Measurements from ENCODE around the gene TBXA2R.
"Not testable (repeated sequence)": the region's sequence is repeated elsewhere in the genome, so short reads cannot be mapped to it uniquely, and the experiment has no call there.

The TBXA2R gene

DNA sequence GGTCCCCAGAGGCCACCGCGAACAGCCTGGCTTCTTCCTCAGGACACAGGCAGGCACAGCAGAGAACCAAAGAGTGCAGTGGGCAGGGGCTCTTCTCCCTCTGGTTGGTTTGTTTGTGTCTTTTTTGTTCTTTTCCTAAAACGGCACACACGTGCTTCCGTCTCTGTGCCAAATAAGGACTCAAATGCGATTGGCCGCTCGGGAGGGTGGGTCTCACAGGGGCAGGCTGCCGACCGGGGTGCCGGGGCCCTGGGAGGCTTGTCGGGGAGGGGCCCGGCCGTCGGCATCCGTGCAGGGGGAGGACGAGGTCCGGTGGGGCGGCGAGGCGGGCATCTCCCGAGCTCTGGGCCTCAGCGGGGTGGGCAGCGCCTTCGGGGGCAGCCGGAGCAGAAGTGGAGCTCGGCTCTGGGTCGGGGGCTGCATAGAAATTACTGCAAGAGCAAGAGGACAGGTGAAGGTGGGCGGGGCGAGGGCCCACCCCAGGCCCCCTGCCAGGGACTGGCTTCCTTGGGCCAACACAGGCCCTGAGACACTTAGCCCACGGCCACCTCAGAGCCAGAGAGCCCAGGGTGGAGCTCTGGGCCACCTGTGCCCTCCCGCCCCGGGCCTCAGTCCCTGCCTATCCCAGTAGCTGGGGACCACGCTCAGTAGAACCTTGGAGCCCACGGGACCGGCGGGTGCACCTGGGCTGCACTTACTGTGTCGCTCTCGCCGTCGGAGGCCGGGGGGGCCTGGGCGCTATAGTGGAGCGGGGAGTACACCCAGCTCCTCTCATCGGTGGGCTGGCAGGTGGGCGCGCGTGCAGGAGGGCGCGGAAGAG, 26.3 kb upstream of the TBXA2R start:
- Histone ChIP-seq H3K4me2 (ENCODE audit: low read length) (no peak overlapping the region), H3K36me3 (ENCODE audit: control insufficient read depth, insufficient read depth, low read length) (no peaks in the 10 kb centered on the region), H3K27me3 (ENCODE audit: control insufficient read depth, insufficient read depth, low read length) (no peaks in the 10 kb centered on the region), H3K4me1 (no peaks in the 10 kb centered on the region), H3K4me3 (ENCODE audit: low read depth, low read length) (no peak overlapping the region), H3K27ac (no peak overlapping the region), H3K9ac (no peak overlapping the region), H3K9me3 (ENCODE audit: control insufficient read depth, low read length) (no peaks in the 10 kb centered on the region), H3K79me2 (no peaks in the 10 kb centered on the region), H2AFZ (no peak overlapping the region)
- no peak for TF ChIP-seq CTCF (IDR thresholded peaks at IDR 0.05)

DNA sequence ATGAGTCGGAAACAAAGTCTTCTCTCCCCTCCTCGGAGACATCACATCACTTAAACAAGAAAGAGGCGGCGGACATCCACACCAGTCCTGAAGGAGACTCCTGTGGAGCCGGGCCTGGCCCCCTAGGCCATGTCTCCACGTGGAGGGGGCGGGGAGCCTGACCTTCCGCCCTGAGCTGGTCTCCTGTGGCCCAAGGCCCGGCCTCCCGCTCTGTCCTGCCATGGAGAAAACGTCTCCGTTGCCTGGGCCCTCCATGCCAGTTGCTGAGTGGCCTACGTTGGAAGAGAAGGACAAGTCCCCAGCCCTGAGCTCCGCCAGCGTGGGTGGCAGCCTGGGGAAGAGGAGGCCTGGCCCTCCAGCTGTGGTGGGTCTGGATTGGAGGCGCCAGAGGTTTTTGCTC, 25.4 kb upstream of the TBXA2R start:
- Histone ChIP-seq H3K79me2 (no peaks in the 10 kb centered on the region), H3K27me3 (ENCODE audit: control insufficient read depth, insufficient read depth, low read length) (no peaks in the 10 kb centered on the region), H3K36me3 (ENCODE audit: control insufficient read depth, insufficient read depth, low read length) (no peaks in the 10 kb centered on the region), H3K4me2 (ENCODE audit: low read length) (no peak overlapping the region), H3K27ac (no peak overlapping the region), H3K4me1 (no peaks in the 10 kb centered on the region), H2AFZ (no peak overlapping the region), H3K9me3 (ENCODE audit: control insufficient read depth, low read length) (no peaks in the 10 kb centered on the region), H3K4me3 (ENCODE audit: low read depth, low read length) (no peak overlapping the region), H3K9ac (no peak overlapping the region)
- no peak for TF ChIP-seq CTCF (IDR thresholded peaks at IDR 0.05)

GRCh38 chr19:3631053-3631861, 24.6 kb upstream of the TBXA2R start:
- H3K4me3 ChIP-seq (ENCODE audit: low read depth, low read length): no peak overlapping the region
- no peaks in the 10 kb centered on the region for H3K4me1 ChIP-seq
- no peaks in the 10 kb centered on the region for H3K9me3 ChIP-seq (ENCODE audit: control insufficient read depth, low read length)
- H3K4me2 ChIP-seq (ENCODE audit: low read length): no peak overlapping the region
- no peaks in the 10 kb centered on the region for H3K79me2 ChIP-seq
- no peak overlapping the region for H2AFZ ChIP-seq
- no peak for TF ChIP-seq CTCF (IDR thresholded peaks at IDR 0.05)
- no peaks in the 10 kb centered on the region for H3K36me3 ChIP-seq (ENCODE audit: control insufficient read depth, insufficient read depth, low read length)
- H3K27me3 ChIP-seq (ENCODE audit: control insufficient read depth, insufficient read depth, low read length): no peaks in the 10 kb centered on the region
- H3K27ac ChIP-seq: no peak overlapping the region
- H3K9ac ChIP-seq: no peak overlapping the region

GRCh38 chr19:3628766-3629165, 22.1 kb upstream of the TBXA2R start:
- not testable (repeated sequence) for H3K4me2 ChIP-seq (ENCODE audit: low read length); H3K27me3 ChIP-seq (ENCODE audit: control insufficient read depth, insufficient read depth, low read length); H3K9ac ChIP-seq; H3K4me3 ChIP-seq (ENCODE audit: low read depth, low read length); H3K9me3 ChIP-seq (ENCODE audit: control insufficient read depth, low read length); H2AFZ ChIP-seq; H3K27ac ChIP-seq; H3K36me3 ChIP-seq (ENCODE audit: control insufficient read depth, insufficient read depth, low read length); H3K4me1 ChIP-seq
- peaks cover 11% of the 10 kb centered on the region for H3K79me2 ChIP-seq

DNA sequence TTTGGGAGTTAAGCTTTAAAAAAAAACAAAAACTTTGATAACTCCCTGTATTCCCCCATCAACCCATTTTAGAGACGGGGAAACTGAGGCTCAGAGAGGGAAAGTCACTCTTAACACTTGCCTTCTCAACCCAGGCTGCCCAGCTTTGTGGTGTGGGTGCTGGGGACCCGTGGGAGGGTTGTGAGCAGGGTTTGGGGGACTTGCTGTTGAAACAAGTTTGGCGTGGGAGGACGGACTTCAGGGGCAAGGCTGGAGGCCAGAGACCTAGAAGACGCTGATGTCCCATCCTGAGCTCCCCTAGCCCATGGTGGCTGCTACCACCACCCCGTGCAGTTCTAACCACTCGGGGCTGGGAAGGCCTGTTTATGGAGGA, 20.7 kb upstream of the TBXA2R start:
- H3K27ac ChIP-seq: peak overlapping the region; percentile 86
- peak overlapping the region; percentile 44 for H3K4me2 ChIP-seq (ENCODE audit: low read length)
- H3K79me2 ChIP-seq: peaks cover 11% of the 10 kb centered on the region
- no peaks in the 10 kb centered on the region for H3K36me3 ChIP-seq (ENCODE audit: control insufficient read depth, insufficient read depth, low read length)
- no peak for TF ChIP-seq CTCF (IDR thresholded peaks at IDR 0.05)
- H3K4me1 ChIP-seq: no peaks in the 10 kb centered on the region
- H3K9me3 ChIP-seq (ENCODE audit: control insufficient read depth, low read length): no peaks in the 10 kb centered on the region
- H3K27me3 ChIP-seq (ENCODE audit: control insufficient read depth, insufficient read depth, low read length): no peaks in the 10 kb centered on the region
- H2AFZ ChIP-seq: peak overlapping the region; percentile 82
- H3K4me3 ChIP-seq (ENCODE audit: low read depth, low read length): peak overlapping the region; percentile 28
- H3K9ac ChIP-seq: no peak overlapping the region

All from parathyroid adenoma (tissue), 2 donors.